HEK293 (cell line): Measurements from ENCODE around the gene GGA1.

Experiments used
- GLI4 ChIP-seq: fragments of 450-650 bp; formaldehyde crosslinking; IDR thresholded peaks from 2 replicates; pipeline ENCODE4 v1.5.1; 2016; ENCODE audit warnings: missing biosample characterization, missing genetic modification characterization
- KLF1 ChIP-seq: fragments of 450-650 bp; formaldehyde crosslinking; IDR thresholded peaks from 2 replicates; pipeline ENCODE4 v1.5.1; 2016; ENCODE audit warnings: missing biosample characterization, missing genetic modification characterization
- KLF10 ChIP-seq: fragments of 450-650 bp; IDR thresholded peaks from 2 replicates; pipeline ENCODE4 v1.5.1; 2018; ENCODE audit warnings: missing biosample characterization, mild to moderate bottlenecking, missing genetic modification characterization
- MYNN ChIP-seq: fragments of 450-650 bp; formaldehyde crosslinking; IDR thresholded peaks from 2 replicates; pipeline ENCODE4 v1.5.1; 2016; ENCODE audit warnings: missing biosample characterization, missing genetic modification characterization, borderline replicate concordance
- PRDM1 ChIP-seq: fragments of 450-650 bp; formaldehyde crosslinking; IDR thresholded peaks from 2 replicates; pipeline ENCODE4; 2016; ENCODE audit warnings: missing biosample characterization, missing genetic modification characterization
- SALL2 ChIP-seq: fragments of 450-650 bp; formaldehyde crosslinking; IDR thresholded peaks from 2 replicates; pipeline ENCODE4 v1.5.0; 2017; ENCODE audit warnings: missing biosample characterization, mild to moderate bottlenecking, missing genetic modification characterization, borderline replicate concordance
- SCRT2 ChIP-seq: fragments of 450-650 bp; formaldehyde crosslinking; IDR thresholded peaks from 2 replicates; pipeline ENCODE4 v1.5.1; 2016; ENCODE audit warnings: missing biosample characterization, missing genetic modification characterization
- TCF7L2 ChIP-seq: IDR thresholded peaks from 2 replicates; pipeline ENCODE4 v1.6.1; 2011; ENCODE audit warnings: low read depth, mild to moderate bottlenecking, inconsistent platforms, low read length, moderate library complexity, borderline replicate concordance
- YY1 ChIP-seq: fragments of 450-650 bp; formaldehyde crosslinking; IDR thresholded peaks from 2 replicates; pipeline ENCODE4 v1.5.1; 2018; ENCODE audit warnings: missing biosample characterization, missing genetic modification characterization
- YY2 ChIP-seq: fragments of 450-650 bp; formaldehyde crosslinking; IDR thresholded peaks from 2 replicates; pipeline ENCODE4 v1.5.1; 2016; ENCODE audit warnings: missing biosample characterization, missing genetic modification characterization
- ZBTB11 ChIP-seq: fragments of 450-650 bp; formaldehyde crosslinking; conservative IDR thresholded peaks from 2 replicates; pipeline ENCODE4 v1.5.1; 2016; ENCODE audit warnings: low read depth, missing biosample characterization, missing genetic modification characterization
- ZEB2 ChIP-seq: fragments of 450-650 bp; formaldehyde crosslinking; IDR thresholded peaks from 2 replicates; pipeline ENCODE4 v1.5.1; 2016; ENCODE audit warnings: missing biosample characterization, missing genetic modification characterization
- ZFP69B ChIP-seq: fragments of 450-650 bp; formaldehyde crosslinking; IDR thresholded peaks from 2 replicates; pipeline ENCODE4 v1.5.1; 2016; ENCODE audit warnings: missing biosample characterization, missing genetic modification characterization
- ZNF138 ChIP-seq: fragments of 450-650 bp; formaldehyde crosslinking; IDR thresholded peaks from 2 replicates; pipeline ENCODE4 v1.5.1; 2016; ENCODE audit warnings: missing biosample characterization, missing genetic modification characterization, borderline replicate concordance
- ZNF2 ChIP-seq: fragments of 450-650 bp; formaldehyde crosslinking; IDR thresholded peaks from 2 replicates; pipeline ENCODE4 v1.5.1; 2016; ENCODE audit warnings: missing biosample characterization, missing genetic modification characterization
- ZNF211 ChIP-seq: fragments of 450-650 bp; formaldehyde crosslinking; IDR thresholded peaks from 2 replicates; pipeline ENCODE4 v1.5.1; 2016; ENCODE audit warnings: low read depth, missing biosample characterization, missing genetic modification characterization
- ZNF302 ChIP-seq: fragments of 450-650 bp; formaldehyde crosslinking; IDR thresholded peaks from 2 replicates; pipeline ENCODE4 v1.5.1; 2016; ENCODE audit warnings: missing biosample characterization, missing genetic modification characterization, low read depth
- ZNF324 ChIP-seq: fragments of 450-650 bp; formaldehyde crosslinking; IDR thresholded peaks from 2 replicates; pipeline ENCODE4 v1.5.1; 2016; ENCODE audit warnings: missing biosample characterization, missing genetic modification characterization
- ZNF394 ChIP-seq: fragments of 450-650 bp; formaldehyde crosslinking; IDR thresholded peaks from 2 replicates; pipeline ENCODE4 v1.5.1; 2016; ENCODE audit warnings: missing biosample characterization, missing genetic modification characterization, mild to moderate bottlenecking, moderate library complexity, borderline replicate concordance
- ZNF433 ChIP-seq: fragments of 450-650 bp; formaldehyde crosslinking; IDR thresholded peaks from 2 replicates; pipeline ENCODE4 v1.5.1; 2016; ENCODE audit warnings: missing biosample characterization, missing genetic modification characterization, low read depth
- ZNF549 ChIP-seq: fragments of 450-650 bp; IDR thresholded peaks from 2 replicates; pipeline ENCODE4 v1.5.1; 2018; ENCODE audit warnings: missing biosample characterization, missing genetic modification characterization, mild to moderate bottlenecking, inconsistent platforms, moderate library complexity
- ZNF654 ChIP-seq: fragments of 450-650 bp; formaldehyde crosslinking; IDR thresholded peaks from 2 replicates; pipeline ENCODE4 v1.5.1; 2016; ENCODE audit warnings: low read depth, missing biosample characterization, missing genetic modification characterization
- ZNF704 ChIP-seq: fragments of 450-650 bp; formaldehyde crosslinking; IDR thresholded peaks from 2 replicates; pipeline ENCODE4 v1.5.1; 2016; ENCODE audit warnings: missing biosample characterization, missing genetic modification characterization
- ZNF768 ChIP-seq: fragments of 450-650 bp; formaldehyde crosslinking; IDR thresholded peaks from 2 replicates; pipeline ENCODE4 v1.5.1; 2018; ENCODE audit warnings: missing biosample characterization, mild to moderate bottlenecking, missing genetic modification characterization
- ZNF777 ChIP-seq: fragments of 450-650 bp; formaldehyde crosslinking; IDR thresholded peaks from 2 replicates; pipeline ENCODE4 v1.5.1; 2017; ENCODE audit warnings: missing biosample characterization, missing genetic modification characterization, borderline replicate concordance
- TF ChIP-seq, protein P1 (sequence below): fragments of 450-650 bp; formaldehyde crosslinking; IDR thresholded peaks from 2 replicates; pipeline ENCODE4 v1.5.1; 2016; ENCODE audit warnings: missing biosample characterization, missing genetic modification characterization
- TF ChIP-seq, protein P2 (sequence below): fragments of 450-650 bp; formaldehyde crosslinking; IDR thresholded peaks from 2 replicates; pipeline ENCODE4 v1.5.1; 2016; ENCODE audit warnings: missing biosample characterization, missing genetic modification characterization
- TF ChIP-seq, protein P3 (sequence below): fragments of 450-650 bp; formaldehyde crosslinking; optimal IDR thresholded peaks from 2 replicates; pipeline ENCODE3; 2016; ENCODE audit warnings: missing biosample characterization, mild to moderate bottlenecking, missing genetic modification characterization

GGA1 gene

GRCh38 chr22:37681556-37682049, 73.0 kb downstream of the GGA1 start (continued):
- TF ChIP-seq SALL2 (tag by site-specific recombination): no peak
- peak; percentile 67 for TF ChIP-seq KLF1 (tag by site-specific recombination)
- TF ChIP-seq ZNF433 (tag by site-specific recombination): no peak
- no peak for TF ChIP-seq YY2 (tag by site-specific recombination)
- TF ChIP-seq ZEB2 (tag by site-specific recombination): peak; percentile 55; the same call in 1 of the 2 replicates
- no peak for TF ChIP-seq GLI4 (tag by site-specific recombination)
- no peak for TF ChIP-seq ZNF211
- TF ChIP-seq YY1 (tag by site-specific recombination): no peak
- peak; percentile 31; the same call in 1 of the 2 replicates for TF ChIP-seq ZNF324 (tag by site-specific recombination)
- TF ChIP-seq SCRT2 (tag by site-specific recombination): no peak
- TF ChIP-seq KLF10 (tag by site-specific recombination): 0 out of 2 replicates have a peak, but pooled peaks have one; percentile 32
- TF ChIP-seq, protein P1, sequence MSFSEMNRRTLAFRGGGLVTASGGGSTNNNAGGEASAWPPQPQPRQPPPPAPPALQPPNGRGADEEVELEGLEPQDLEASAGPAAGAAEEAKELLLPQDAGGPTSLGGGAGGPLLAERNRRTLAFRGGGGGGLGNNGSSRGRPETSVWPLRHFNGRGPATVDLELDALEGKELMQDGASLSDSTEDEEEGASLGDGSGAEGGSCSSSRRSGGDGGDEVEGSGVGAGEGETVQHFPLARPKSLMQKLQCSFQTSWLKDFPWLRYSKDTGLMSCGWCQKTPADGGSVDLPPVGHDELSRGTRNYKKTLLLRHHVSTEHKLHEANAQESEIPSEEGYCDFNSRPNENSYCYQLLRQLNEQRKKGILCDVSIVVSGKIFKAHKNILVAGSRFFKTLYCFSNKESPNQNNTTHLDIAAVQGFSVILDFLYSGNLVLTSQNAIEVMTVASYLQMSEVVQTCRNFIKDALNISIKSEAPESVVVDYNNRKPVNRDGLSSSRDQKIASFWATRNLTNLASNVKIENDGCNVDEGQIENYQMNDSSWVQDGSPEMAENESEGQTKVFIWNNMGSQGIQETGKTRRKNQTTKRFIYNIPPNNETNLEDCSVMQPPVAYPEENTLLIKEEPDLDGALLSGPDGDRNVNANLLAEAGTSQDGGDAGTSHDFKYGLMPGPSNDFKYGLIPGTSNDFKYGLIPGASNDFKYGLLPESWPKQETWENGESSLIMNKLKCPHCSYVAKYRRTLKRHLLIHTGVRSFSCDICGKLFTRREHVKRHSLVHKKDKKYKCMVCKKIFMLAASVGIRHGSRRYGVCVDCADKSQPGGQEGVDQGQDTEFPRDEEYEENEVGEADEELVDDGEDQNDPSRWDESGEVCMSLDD (tag by site-specific recombination): no peak
- no peak for TF ChIP-seq ZNF394 (tag by site-specific recombination)
- TF ChIP-seq PRDM1 (tag by site-specific recombination): no peak
- no peak for TF ChIP-seq TCF7L2
- no peak for TF ChIP-seq ZNF549
- TF ChIP-seq, protein P2, sequence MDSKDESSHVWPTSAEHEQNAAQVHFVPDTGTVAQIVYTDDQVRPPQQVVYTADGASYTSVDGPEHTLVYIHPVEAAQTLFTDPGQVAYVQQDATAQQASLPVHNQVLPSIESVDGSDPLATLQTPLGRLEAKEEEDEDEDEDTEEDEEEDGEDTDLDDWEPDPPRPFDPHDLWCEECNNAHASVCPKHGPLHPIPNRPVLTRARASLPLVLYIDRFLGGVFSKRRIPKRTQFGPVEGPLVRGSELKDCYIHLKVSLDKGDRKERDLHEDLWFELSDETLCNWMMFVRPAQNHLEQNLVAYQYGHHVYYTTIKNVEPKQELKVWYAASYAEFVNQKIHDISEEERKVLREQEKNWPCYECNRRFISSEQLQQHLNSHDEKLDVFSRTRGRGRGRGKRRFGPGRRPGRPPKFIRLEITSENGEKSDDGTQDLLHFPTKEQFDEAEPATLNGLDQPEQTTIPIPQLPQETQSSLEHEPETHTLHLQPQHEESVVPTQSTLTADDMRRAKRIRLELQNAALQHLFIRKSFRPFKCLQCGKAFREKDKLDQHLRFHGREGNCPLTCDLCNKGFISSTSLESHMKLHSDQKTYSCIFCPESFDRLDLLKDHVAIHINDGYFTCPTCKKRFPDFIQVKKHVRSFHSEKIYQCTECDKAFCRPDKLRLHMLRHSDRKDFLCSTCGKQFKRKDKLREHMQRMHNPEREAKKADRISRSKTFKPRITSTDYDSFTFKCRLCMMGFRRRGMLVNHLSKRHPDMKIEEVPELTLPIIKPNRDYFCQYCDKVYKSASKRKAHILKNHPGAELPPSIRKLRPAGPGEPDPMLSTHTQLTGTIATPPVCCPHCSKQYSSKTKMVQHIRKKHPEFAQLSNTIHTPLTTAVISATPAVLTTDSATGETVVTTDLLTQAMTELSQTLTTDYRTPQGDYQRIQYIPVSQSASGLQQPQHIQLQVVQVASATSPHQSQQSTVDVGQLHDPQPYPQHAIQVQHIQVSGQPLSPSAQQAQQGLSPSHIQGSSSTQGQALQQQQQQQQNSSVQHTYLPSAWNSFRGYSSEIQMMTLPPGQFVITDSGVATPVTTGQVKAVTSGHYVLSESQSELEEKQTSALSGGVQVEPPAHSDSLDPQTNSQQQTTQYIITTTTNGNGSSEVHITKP: no peak
- TF ChIP-seq, protein P3, sequence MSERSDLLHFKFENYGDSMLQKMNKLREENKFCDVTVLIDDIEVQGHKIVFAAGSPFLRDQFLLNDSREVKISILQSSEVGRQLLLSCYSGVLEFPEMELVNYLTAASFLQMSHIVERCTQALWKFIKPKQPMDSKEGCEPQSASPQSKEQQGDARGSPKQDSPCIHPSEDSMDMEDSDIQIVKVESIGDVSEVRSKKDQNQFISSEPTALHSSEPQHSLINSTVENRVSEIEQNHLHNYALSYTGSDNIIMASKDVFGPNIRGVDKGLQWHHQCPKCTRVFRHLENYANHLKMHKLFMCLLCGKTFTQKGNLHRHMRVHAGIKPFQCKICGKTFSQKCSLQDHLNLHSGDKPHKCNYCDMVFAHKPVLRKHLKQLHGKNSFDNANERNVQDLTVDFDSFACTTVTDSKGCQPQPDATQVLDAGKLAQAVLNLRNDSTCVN (tag by site-specific recombination): no peak
- no peak for TF ChIP-seq ZFP69B
- no peak for TF ChIP-seq ZNF704 (tag by site-specific recombination)
- TF ChIP-seq ZBTB11: no peak
- TF ChIP-seq ZNF2 (tag by site-specific recombination): no peak
- no peak for TF ChIP-seq ZNF777 (tag by site-specific recombination)
- TF ChIP-seq ZNF768 (tag by site-specific recombination): peak; percentile 88; the same call in 1 of the 2 replicates
- TF ChIP-seq ZNF654 (tag by site-specific recombination): peak; percentile 92
- no peak for TF ChIP-seq ZNF138 (tag by site-specific recombination)
- TF ChIP-seq MYNN: no peak
- TF ChIP-seq ZNF302: no peak
